GM21619 (cell line): Measurements from ENCODE around the gene RAB26.
"Not testable (repeated sequence)": the region's sequence is repeated elsewhere in the genome, so short reads cannot be mapped to it uniquely, and the experiment has no call there.

Experiments
- ATAC-seq: cut with Tn5 transposase; IDR thresholded peaks from one replicate; pipeline ENCODE4 v1.9.1; 2021; ENCODE audit not compliant: unreplicated experiment

The RAB26 gene

DNA sequence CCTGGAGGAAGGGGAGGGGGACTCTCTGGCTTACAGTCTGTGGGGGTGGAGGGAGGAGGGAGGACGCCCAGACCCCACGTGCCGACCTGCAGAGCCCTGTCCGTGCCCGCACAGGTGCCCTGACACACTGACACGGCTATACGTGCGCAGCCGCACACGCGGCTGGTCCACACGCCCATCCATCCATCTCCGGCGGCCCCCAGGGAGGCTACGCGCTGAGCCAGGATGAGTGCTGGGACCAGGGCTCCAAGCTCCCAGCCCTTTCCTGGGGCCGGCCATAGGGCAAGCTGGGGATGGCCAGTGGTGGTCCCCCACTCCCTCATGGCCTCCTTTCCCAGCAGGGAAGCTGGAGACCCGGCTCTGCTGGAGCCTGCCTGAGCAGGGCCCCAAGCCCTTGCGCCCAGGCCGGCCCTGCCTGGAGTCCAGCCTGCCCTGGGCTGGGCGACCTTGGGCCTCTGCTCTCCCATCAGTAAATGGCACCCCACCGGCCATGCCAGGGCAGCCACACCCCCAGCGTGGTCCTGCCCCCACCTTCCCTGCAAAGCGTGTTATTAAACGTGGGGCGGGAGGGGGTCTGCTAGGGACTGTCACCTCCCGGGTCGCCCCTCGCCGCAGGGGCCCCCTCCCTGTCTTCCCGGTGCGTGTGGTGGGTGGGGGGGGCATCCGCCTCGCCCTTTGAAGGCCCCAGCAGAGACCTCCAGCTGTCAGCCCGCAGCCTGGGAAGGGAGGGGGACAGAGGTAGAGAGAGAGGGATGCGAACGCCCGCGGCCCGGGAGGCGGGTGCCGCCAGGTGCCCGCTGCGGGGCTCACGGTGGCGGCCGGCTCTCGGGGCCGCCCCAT, 47.1 kb downstream of the RAB26 start:
- no peak for ATAC-seq

DNA sequence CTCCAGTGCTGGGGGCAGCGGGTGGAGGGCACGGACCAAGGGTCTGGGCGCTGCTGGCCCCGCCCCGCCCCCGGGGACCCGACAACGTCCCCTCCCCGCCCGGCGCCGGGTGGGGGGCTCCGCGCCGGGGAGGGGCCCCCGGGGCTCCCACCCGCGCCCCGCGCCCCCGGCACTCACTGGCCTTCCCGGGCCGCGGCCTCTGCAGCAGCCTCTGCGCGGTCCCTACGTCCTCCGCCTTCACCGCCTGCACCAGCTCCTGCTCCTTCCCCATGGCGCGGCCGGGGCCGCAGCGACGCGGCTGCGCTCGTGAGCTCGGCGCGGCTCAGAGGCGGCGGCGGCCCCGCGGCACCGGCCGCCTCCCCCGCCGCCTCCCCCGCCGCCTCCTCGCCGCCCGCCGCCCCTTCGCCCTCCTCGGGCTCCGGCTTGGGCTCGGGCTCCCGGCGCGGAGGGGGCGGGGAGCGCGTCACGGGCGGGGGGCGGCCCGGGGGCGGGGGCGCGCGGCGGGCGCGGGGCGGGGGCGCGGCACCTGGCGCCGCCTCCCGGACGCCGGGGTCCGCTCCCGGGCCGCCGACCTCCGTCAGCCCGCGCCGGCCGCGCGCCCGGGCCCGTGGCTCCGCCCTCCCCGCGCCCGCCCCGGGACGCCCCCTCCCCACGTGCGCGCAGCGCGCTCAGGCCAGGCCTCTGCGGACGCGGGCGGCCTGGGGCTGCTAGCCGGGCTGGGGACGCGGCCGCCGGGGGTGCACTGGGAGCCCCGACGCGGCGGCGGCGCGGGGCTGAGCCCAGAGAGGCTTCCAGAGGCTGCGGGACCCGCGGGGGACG, 47.9 kb downstream of the RAB26 start, which contains the start of gene CASKIN1:
Gene CASKIN1 (minus strand): TSS at position 444 of the 819 bp plus-strand sequence. CDS start 173 bp downstream, at position 271.
- ATAC-seq, result no peak

GRCh38 chr16:2196981-2197511, 48.6 kb downstream of the RAB26 start:
- ATAC-seq, result no peak

DNA sequence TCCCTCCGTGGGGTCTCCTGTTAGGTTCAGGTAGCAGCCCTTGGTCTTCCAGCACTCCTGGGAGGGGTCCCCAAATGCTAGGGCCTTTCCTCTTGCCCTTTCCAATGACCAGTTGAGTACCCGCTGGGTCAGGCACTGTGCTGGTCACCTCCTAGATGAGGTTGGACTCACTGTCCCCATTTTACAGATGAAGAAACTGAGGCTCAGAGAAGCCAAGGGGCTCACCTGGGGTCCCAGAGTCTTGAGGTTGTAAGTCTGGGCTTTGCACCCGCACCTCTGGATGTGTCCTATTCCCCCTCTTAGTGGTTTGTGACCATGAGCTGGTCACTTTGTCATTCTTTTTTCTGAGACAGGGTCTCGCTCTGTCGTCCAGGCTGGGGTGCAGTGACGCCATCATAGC, 49.3 kb downstream of the RAB26 start:
- no peak for ATAC-seq

- no peak for ATAC-seq
Measured at GRCh38 chr16:2198283-2198682, 49.9 kb downstream of the RAB26 start.

GRCh38 chr16:2199095-2199494, 50.7 kb downstream of the RAB26 start:
- no peak for ATAC-seq

DNA sequence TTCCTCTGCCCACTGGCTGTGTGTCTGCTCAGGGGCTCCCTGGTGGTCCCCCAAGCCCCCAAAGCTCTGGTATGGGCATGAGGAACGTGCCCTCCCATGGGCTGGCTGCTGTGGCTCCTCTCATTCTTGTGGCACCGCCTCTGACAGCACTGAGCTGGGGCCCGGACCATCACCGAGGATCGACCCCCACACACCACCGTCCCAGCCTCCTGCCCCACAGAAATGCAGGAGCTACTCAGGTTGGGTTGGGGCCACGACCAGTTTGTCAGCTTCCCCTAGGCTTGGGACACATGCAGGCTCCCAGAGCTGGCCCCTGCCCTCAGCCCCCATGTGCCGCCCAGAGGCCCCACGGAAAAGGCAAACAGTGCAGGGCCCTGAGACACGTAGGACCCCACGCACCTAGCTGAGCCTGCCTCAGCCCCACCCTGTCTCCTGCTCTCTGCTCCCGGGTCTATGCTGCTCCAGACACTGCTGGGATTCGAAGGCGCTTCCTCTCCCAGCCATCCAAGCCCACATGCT, 51.3 kb downstream of the RAB26 start:
- no peak for ATAC-seq

- no peak for ATAC-seq
Measured at GRCh38 chr16:2200313-2200712, 51.9 kb downstream of the RAB26 start.

DNA sequence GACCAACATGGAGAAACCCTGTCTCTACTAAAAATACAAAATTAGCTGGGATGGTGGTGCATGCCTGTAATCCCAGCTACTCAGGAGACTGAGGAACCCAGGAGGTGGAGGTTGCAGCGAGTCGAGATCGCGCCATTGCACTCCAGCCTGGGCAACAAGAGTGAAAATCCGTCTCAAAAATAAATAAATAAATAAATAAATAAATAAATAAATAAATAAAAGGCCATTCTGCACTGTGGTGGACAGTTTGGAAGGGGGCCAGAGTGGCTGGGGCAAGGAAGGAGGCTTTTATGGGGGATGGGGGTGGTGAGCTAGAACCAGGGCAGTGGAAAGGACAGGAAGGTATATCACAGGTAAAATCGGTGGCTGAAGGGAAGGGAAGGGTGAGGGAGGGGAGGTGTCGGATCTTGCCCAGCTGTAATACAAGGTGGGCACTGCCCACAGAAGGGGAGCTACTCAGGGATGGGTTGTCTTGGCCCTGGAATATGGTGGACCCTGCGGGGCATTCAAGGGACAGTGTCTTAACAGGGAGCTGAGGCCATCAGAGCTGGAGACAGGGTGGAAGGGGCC, 54.8 kb downstream of the RAB26 start:
- not testable (repeated sequence) for ATAC-seq
